GM21381 (cell line): ENCODE results near the gene CMIP.

Experiments used
- ATAC-seq: cut with Tn5 transposase; IDR thresholded peaks from one replicate; pipeline ENCODE4 v1.9.1; 2021; ENCODE audit warnings: mild to moderate bottlenecking, moderate library complexity; ENCODE audit not compliant: unreplicated experiment

The CMIP gene

DNA sequence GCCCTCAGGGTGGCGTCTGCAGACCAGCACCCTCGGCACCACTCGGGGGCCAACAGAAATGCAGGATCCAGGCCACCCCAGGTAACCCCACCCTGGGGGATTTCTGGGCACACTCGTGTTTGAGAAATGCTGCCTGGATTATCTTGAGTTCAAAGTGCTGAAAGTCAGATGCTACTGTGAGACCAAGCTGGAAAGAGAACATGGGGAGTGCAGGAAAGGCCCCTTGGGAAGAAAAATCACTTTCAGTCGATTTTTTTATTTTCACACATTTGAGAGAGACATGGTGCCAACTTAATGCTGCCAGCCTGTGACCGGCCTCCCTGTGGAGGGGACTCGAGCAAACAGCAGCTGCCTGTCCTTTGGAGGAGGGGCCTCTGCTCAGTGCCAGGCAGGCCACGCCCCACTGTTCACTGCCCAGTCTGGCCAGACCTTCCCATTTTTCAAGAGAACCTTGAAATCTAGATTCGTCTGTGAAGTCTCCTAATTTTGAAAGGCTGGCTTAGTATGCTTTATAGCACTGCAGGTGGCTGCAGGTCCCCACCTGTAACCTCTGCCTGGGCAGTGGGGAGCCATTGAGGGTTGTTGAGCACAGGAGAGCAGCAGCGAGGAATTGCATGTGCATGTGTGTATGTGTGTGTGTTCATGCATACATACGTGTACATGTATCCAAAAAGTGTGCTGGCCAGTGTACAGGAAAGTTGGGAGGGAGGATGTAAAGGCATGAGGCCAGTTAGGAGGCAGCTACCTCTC lies 263.8 kb downstream of the CMIP start:
- no peak for ATAC-seq

DNA sequence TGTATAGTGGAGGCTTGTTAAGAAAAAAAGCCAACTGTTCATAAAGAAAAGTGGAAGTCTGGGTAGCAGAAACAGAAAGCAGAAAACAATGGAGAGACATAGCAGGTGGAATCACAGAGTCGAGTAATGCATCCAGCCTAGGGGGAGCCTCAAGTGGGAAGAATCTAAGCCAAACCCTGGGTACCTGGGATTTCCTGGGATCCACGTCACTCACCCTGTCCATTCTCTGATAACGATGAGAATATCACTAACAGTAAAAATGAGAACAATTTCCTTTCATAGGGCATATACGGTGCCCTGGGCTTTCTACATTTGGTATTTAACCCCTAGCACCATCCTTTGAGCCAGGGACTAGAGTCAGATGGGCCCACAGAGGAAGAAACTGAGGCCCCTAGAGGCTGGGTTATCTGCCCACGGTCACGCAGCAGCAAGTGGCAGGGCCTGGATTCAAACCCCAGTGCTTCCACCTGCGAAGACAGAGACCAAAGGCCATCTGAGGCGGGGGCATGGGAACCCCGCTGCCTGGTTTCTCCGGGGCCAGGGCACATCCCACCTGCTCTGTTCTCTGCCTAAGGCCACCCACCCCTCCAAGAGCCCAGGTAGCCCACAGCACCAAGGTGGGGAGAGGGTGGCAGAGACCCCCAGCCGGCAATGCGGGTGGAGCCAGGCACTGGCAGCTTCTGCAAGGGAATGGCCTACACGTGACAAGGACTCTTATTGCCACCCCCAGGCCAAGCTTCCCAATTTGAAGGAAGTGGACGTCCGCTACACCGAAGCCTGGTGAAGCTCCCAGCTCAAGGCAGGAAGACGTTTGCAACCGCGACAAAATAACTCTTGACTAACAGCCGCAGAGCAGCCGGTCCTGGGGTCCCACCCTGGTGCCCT lies 264.6 kb downstream of the CMIP start:
- ATAC-seq: no peak

DNA sequence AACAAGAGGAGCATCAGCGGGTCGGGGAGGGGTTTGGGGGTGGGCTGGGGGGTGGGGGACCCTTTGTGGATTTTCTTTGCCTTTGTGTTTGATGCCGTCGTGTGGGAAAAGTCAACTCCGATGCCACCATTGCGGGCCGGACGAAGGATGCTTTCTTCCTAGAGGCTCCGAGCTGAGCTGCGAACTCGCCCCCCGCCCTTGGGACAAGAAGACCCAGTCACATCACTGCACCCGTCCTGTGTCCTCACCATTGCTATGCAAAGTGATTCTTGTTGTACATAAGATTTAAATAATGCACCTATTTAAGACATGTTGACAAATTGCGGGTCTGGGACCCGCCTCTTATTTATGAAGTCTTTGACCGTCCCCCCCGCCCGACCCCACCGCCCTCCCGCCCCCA lies 265.4 kb downstream of the CMIP start:
- no peak for ATAC-seq

GRCh38 chr16:81710596-81710995 lies 266.0 kb downstream of the CMIP start:
- ATAC-seq: no peak

DNA sequence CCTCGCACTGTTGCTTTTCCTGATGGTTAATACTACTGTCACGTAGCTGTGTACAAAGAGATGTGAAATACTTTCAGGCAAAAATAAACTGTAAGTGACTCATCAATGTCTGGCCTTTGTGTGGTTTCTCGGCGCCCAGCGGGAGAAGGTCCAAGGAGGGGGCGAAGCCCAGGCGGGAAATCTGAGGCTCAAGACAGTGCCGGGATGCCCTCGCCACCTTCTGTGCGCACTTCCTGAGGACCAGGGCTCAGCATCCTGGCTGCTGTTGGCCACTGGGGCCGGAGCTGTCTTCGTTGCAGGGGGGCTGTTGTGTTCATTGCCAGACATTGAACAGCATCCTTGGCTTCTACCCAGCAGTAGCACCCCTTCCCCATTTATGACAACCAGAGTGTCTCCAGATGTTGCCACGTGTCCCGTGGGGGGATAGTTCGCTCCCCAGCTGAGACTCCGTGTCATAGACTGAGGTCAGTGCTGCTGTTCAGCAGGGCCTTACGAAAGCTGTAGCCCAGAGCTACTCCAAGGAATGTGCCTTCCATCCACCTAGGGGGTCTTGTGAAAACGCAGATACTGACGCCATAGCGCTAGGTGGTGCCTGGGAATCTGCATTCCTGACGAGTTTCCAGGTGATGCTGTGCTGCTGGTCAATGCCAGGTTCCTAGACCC lies 267.2 kb downstream of the CMIP start:
- no peak for ATAC-seq

DNA sequence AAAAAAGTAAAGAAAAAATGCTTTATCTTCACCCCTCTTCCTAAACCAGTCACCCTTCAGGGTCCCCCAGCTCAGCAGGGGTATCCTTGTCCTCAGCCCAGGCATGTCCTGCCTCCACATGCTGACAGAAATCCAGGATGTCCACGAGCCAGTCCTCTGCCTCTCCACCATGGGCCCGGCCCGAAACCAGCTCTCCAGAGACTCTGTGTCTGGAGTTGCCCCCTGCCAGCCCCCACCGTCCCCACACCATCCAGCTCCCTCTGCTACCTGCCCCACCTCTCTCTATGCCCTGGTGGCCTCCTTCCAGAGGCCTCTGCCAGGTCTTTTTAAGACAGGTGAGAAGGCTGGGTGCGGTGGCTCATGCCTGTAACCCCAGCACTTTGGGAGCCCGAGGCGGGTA lies 268.1 kb downstream of the CMIP start:
- ATAC-seq: no peak

- ATAC-seq: no peak
Measured at GRCh38 chr16:81713295-81713772, 268.7 kb downstream of the CMIP start.

DNA sequence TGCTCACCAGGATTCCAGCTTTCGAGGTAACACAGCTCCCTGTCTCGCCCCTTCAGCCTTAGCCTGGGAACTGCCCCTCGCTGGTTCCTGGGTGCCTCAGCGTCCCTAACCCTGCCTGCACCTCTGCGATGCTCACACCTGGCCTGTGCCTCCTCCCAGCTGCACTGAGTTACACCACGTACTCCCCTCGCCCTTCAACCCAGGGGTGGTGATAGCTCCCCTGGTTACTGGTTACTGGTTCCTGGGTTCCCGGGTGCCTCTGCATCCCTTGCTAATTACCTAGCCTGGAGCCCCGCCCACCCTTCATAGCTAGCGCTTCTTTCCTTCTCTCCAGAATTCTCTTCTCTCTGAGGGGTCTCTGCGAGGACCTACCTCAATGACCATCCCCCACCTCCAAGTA lies 269.2 kb downstream of the CMIP start:
- no peak for ATAC-seq

DNA sequence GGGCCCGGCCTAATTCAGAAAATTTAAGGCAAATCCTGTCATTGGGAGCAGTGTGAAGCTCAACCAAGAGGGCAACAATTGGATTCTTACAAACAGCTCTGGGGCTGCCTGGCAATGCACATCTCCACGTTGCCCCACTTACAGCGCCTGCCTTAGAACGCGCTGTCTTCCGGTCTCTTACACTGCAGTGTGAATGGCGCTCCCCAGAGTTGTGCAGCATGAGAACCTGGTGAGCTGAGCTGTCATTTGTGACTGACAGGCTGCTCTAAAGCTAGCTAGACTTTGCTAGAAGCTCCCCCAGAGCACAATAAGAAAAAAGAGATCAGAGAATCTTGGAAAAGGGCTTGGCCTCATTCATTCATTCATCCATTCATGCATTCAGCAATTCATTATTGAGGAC lies 270.0 kb downstream of the CMIP start:
- ATAC-seq: no peak

DNA sequence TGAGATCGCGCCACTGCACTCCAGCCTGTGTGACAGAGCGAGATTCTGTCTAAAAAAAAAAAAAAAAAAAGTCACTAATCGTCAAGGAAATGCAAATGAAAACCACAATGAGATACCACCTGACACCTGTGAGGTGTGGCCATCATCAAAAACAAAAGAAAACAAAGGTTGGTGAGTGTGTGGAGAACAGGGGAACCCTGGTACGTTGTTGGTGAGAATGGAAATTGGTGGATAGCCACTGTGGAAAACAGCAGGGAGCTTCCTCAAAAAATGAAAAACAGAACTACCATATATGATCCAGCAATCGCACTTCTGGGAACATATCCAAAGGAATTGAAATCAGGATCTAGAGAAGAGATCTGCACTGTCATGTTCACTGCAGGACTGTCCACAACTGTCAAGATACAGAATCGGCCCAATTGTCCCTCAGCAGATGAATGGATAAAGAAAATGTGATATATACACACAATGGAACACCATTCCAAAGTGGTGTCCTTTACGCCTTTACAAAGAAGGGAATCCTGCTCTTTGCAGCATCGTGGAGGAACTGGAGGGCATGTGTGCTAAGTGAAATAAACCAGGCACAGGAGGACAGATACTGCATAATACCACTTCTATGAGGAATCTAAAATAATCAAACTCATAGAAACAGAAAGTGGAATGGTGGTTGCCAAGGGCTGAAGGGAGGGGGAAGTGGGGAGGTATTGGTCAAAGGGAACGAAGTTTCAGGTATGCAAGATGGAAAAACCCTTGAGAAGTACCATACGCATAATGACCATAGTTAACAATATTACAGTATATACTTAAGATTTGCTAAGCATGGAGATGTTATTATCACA lies 271.0 kb downstream of the CMIP start:
- peak; percentile 48 for ATAC-seq

GRCh38 chr16:81716478-81717225 lies 272.0 kb downstream of the CMIP start:
- peak; percentile 70 for ATAC-seq

GRCh38 chr16:81717662-81718189 lies 273.1 kb downstream of the CMIP start:
- ATAC-seq: no peak

DNA sequence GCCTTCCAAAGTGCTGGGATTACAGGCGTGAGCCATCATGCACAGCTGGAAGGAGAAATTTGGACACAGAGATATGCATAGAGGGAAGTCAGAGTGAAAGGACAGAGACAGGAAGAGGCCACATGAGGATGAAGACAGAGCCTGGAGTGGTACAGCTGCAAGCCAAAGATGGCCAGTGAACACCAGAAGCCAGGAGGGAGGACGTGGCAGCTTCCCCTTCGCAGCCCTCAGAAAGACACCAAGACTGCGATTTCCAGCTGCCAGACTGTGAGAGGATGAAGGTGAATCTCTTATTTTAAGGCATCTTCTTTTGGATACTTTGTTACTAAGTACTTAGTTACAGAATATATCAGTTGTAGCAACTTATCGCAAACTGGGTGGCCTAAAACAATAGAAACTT lies 274.0 kb downstream of the CMIP start:
- no peak for ATAC-seq

DNA sequence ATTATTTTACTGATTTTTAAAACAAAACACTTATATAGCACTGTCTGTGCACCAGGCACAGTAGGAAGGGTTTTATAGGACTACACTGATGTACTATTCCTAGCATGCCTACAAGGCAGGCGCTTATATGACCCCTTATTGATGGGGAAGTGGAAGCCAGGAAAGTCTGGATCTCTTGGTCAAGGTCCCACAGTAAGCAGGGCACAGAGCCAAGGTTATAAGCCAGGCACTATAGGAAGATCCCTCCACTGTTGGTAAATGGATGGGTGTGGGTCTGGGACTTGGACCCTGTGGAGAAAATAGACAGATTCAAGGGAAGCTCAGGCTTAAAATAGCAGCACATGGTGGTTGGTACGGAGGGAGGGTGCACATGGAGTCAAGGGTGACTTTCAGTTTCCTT lies 275.4 kb downstream of the CMIP start:
- ATAC-seq: no peak

- ATAC-seq: no peak
Measured at GRCh38 chr16:81720973-81721906, 276.6 kb downstream of the CMIP start.

GRCh38 chr16:81723098-81723723 lies 278.6 kb downstream of the CMIP start:
- ATAC-seq: peak; percentile 79

- ATAC-seq: no peak
Measured at GRCh38 chr16:81728435-81728834, 283.8 kb downstream of the CMIP start.

DNA sequence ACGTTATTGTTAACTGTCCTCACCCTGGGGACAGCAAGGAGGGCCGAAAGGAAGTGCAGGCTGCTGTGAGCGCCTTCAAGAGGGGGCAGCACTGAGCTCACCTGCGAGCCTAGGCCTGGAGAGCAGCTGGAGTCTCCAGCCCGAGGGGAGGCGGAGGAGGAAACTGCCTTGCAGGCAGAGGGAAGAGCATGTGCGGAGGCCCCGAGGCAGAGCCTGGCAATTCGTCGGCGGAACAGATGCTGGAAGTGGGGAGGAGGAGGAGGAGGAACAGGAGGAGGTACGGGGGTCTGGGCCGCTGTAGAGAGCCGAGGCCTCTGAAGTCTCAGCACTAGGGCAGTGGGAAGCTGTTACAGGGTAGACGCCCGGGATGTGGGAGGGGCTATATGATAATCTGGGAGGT lies 284.8 kb downstream of the CMIP start:
- ATAC-seq: no peak
